Posterior cingulate gyrus (tissue), 11 donors: Measurements from ENCODE around the gene C11orf16.
A peak's percentile ranks its signal among the peaks of the same experiment; 100 is the strongest.
"Not testable (repeated sequence)": the region's sequence is repeated elsewhere in the genome, so short reads cannot be mapped to it uniquely, and the experiment has no call there.

ENCODE experiments used
- DNase-seq, 10 donors: peaks; one replicate each; pipeline versions ENCODE4 v3.0.0 to v3.0.0-alpha.2; 2020 to 2021; ENCODE audit warnings: mixed read lengths in 3 of 10
- intact Hi-C: fragments of 100-400 bp; cut with DNase I; formaldehyde crosslinking; loops from one replicate; pipeline ENCODE4 v1.15.1; 2023

The C11orf16 gene, protein sequence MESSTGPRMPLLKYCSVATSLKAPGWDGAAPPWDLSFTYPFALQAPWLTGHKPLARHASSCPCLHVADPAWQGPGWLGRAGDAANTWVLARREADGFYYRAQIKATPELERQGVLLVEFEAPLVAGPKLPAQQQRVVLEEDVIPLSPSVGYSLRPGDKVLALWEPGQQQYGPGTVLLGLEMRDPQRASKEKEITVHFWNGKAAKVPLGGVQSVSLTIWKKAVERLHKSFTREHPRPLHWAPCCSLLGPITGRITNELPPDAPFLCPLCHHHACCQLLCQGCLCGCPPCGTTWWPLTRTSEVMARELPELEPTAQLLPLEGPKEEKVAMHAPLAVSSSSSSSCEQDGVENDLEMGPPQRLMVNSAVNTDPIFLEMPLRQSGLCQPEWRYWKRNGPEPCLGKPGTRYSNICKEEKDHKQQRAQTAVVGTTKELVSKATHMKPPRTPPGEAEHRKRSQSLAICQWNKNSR

DNA sequence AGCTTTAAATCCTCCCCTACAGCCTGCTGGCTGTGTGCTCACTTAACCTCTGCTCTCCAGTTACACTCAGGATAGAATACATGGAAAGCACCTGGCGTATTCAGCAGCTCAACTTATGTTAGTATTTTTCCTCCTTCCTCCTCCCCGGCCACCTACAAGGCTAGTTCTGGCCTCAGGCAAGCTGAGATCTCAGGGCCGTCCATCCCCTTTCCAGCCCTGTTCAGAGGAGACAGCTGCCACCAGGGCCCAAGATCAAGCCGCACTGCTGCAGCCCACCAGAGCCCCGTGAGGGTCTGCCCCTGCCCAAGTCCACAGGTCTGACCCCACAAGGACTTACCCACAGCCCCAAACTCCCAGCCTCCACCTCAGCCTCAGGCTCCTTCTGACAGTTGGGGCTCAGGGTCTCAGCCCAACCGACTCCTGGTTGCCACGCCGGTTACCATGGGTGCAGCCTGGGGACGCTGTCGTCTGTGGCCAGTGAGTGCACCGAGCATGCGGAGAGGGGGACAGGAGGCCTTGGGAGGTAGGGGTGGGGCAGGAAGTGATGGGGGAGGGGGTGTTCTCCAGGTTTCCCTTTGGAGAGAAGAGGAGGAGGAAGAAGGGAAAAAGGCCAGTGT, at the start of gene C11orf16:
Gene C11orf16, minus strand, starts transcription at position 384 of the 617 bp plus-strand sequence. CDS start 639 bp downstream, outside the sequence.
- DNase-seq, result no peak
- intact Hi-C loops, result no loop called here

DNA sequence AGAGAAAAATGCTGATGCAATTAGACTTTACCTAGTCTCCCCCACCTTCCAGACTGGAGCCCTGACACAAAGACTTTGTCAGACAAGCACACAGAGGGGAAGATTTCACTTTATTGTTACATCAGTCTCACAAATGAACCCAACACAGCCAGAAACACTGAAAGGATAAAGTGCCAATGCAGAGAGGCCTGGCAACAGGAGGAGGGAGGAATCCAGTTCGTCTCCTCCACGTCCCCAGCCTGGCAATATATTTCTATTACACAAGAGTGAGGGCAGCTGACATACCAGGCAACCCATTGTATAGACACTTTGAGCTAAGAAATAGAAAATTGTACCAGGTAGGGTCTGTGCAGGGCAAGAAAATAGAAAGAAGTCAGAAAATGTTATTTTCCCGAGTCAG, 47.7 kb upstream of the C11orf16 start:
- DNase-seq, result no peak
- intact Hi-C loops, result no loop called here

DNA sequence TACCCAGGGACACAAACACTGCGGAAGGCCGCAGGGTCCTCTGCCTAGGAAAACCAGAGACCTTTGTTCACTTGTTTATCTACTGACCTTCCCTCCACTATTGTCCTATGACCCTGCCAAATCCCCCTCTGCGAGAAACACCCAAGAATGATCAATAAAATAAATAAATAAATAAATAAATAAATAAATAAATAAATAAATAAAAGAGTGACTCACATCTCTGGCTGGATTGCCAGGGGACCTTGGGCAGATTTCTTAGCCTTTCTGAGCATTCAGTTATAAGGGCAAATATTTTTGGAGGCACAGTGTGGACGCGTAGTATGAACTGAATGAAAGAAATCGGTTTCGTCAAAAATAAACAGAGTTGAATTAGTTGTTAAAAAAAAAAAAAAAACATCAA, 46.6 kb upstream of the C11orf16 start:
- DNase-seq, intact Hi-C loops: not testable (repeated sequence)

DNA sequence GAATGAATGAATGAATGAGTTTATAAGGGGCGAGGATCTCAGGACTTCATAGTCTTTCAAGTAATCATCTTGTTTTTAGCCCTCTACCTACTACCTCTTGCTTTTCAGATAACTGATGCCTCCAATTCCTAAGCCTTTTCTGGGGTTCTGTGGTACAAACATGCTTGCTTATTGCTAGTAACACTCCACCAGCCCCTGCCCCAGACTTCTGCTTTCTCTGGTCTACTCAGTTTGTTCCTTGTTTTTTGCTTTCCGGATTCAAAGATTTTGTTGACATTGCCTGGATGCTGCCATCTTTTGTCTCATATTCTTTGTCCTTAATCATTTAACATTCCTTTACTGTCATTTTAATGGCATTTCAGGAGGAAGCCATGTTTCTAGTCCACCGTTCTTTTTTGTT, 40.4 kb upstream of the C11orf16 start:
- intact Hi-C loops, result no loop called here
- DNase-seq, result no peak

DNA sequence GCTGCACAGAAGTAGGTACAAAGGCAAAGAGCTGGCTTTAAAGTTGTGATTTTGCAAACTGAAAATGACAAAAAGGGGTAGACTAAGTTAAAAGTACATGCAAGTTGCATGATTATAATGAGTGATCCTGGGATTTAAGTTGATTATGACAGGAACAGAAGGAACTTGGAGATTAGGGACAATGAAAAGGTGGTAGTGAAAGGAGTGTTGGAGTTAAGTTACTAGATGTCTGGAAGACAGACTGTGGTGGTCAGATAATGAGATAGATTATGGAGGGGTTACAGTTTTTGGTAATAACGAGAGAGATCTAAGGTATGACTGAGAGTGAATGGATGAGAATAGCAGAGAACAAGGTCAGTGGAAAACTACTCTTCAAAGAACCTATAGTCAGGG, 39.2 kb upstream of the C11orf16 start:
- intact Hi-C loops, result no loop called here
- DNase-seq, result no peak

DNA sequence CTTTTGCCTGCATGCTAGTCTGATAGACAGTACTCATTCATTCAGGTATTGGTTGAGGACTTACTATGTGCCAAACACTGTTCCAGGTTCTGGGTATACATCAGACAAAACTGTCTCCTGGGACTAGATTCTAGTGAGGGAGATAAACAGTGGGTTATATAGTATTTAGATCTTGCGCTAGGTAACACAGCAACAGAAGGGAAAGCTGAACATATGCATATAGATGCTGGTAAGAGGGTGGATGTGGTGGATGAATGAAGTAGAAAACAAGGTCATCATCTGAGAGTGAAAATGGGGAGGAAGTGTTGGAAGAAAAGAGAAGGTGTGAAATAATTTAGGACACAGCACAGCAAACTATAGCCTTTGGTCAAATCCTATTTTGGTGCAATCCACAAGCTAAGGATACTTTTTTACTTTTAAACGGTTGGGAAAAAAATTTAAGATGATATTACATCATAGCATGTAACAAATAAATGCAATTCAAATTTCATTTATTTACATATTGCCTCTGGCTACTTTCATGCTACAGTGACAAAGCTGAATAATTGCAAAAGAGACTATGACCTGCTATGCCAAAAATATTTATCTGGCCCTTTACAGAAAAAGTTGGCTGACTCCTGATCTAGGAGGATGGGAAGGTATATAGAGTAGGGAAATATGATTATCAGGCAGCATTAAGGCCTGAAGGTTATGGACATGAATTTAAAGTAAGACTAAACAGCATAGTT, 38.6 kb upstream of the C11orf16 start:
- no peak for DNase-seq
- intact Hi-C loops, result no loop called here

DNA sequence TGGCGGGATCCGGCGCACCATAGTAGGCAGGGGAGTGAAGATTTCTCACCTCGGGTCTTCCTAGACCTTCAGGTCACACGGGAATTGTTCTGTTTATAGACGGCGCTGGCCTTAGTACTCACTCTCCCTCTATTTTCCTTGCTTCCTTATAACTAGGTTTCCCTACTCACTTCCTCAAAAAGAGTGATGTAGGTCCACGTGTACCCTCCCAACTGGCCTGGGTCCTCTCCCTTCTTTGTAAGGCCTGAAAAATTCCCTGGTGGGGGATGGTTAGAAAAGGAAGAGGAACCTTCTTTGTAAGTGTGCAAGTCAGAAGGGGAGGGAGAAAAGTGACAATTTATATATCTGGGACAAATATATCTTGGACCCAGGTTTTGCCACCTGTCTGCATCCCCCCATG, 34.4 kb upstream of the C11orf16 start:
- intact Hi-C loops, result loop anchor here (10.0 kb wide), 1 partner anchor 282 kb away; the partner anchor contains the start of genes RPL27A and TRIM66
- no peak for DNase-seq

DNA sequence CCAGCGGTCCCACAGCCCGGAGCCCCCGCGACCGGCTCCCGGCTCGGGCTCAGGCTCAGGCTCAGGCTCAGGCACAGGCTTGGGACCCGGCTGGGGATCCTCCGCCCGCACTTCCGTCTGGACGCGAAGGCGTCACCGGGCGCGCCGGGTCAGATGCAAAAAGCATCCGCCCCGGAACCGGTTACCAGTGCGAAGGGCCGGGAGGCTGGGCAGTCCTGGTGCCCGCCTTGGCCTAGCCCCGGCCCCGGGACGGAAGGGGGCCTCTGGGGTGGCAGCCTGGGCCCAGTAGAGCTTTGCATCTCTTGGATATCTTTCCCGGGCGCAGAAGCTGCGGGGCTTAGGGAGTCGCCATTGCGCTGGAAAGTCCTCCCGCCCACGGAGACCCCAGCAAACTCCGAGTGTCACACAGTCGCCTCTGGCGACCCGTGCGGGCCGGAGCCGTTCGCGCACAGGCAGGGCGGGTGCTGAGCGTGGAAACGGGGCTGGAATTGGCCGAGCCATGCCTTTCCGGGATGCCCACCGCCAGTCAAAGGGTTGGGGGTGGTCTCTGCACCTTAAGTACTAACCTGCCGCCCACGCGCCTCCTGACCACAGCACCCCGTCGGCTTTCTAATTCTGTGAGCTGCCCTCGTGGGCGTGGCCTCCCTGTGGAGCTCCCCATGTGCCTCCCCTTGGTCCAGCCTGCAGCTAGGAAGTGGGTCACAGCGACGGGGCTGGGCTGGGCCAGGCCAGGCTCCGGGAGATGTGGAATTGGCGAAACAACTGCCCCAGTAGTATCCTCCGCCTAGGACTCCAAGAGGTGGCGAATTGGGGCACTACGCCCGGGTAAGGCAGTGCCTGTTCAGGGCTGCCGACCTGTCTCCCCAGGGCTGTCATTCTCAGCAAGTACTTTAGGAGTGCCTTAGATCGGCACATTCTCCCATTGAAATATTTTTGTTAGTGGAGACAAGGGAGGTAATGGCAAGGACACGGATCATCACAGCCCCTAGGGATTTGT, 31.9 kb upstream of the C11orf16 start, which contains the start of gene TMEM9B:
Gene TMEM9B, minus strand, starts transcription at position 119 of the 997 bp plus-strand sequence. CDS start 129 bp downstream, outside the sequence.
- DNase-seq, result peak; percentile 83 to 98 (median 92)
- intact Hi-C loops, result loop anchor here (5.0 to 10.0 kb wide), 2 partner anchors 52 to 280 kb away; partner anchors contain the start of genes AKIP1, RPL27A and TRIM66

DNA sequence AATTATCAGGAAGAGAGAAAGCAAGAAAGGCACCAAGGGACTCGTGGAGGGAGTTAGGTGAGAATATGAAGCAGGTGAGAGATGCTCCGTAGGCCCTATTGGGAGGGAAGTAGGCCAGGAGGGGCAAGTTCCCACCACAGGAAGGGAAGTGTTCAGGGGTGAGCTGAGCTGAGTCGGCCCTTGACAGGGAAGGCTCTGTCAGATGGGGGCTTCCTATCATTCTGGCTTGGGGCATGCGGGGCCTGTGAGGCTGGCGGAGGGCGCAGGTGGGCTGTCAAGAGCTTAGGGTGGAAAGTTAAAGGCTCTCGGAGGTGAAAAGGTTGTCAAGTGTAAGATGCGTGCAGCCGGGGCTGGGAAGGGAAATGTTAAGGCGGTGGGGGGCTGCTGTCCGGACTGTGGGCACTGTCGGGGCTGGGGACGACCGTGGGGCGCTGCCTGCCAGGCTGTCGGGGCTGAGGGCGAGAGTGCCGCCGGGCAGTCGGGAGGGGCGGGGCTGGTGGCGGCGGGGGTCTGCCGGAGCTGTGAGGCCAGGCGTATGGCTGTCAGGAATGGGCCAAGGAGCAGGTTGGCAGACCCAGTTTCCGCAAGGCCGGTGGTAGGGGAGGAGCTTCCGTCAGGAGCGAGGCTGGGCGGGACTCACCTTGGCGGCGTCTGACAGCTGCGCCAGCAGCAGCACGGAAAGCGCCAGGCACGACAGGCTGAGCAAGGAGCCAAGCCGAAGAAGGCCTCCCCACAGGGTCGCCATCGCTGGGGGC, 31.0 kb upstream of the C11orf16 start:
- intact Hi-C loops, result loop anchor here (5.0 to 10.0 kb wide), 2 partner anchors 51 to 279 kb away; partner anchors contain the start of genes AKIP1, RPL27A and TRIM66
- DNase-seq, result peak in 8 of 10 donors; percentile 69 to 97 (median 77)

DNA sequence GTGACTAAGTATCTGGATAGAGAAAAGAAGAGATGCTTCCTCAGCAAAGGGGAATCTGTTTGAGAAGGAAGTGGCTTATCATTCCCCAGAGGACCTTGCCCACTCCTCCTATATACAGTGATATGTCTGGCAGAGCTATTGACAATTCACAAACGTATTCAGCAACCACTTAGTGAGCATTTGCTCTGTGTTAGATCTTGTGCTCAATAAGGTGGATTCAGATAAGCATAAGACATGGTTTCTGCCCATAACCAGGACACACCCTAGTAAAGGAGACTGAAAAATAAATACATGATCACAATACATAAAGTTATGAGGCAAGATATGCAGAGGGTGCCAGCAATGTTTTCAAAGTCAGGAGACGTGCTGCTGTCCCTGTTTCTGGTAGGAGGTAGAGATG, 30.1 kb upstream of the C11orf16 start:
- intact Hi-C loops, result loop anchor here (5.0 to 10.0 kb wide), 2 partner anchors 51 to 278 kb away; partner anchors contain the start of genes AKIP1, RPL27A and TRIM66

DNA sequence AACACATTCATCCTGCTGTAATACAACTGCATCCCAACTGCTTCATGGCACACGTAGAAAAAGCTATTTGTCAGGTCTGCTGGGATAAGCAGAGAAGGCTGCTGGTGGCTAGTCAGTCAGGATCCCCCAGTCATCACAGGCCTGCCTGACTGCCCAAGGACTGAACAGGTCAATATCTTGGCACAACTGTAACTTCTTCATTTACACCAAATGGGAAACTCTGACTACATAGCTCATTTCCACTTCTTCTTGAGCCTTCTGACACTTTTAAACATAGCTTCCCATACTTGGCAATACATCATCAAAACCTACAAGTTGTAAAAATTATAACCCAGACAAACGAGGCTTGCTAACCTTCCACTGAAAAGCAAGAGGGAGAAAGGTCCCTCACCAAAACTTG, 28.7 kb upstream of the C11orf16 start:
- intact Hi-C loops, result loop anchor here (5.0 to 10.0 kb wide), 2 partner anchors 49 to 277 kb away; partner anchors contain the start of genes AKIP1, RPL27A and TRIM66
- DNase-seq, result no peak

More for the DNA sequence above, 30.1 kb upstream of the C11orf16 start:
- DNase-seq, result no peak

DNA sequence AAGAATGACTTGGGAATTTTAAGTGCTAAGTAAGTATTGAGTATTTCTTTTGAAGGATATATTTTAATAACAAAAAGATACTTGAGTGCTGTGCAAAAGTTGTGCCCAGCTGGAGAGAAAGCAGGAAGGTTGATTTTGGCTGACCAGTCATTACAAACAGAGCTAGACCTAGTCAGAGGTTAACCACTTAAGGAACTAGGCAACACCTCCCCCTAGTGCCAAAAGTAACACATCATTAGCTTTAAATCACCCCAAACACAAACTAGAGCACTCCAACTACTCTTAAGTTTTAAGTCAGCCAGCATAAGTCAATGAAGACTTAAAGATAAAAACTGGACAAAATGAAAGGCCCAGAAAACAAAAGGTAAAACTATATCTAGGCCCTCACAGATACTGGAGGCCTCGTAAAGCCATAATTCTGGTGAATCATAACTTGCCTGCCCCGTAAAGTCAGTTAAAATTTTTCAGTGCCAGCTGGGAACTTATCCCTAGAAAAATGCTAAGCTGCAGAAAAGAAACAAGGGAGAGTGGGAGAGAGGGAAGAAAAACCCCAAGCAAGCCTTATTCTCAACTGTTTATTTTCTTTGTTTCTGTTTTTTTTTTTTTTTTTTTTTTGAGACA, 26.9 kb upstream of the C11orf16 start:
- intact Hi-C loops, result loop anchor here (5.0 to 10.0 kb wide), 2 partner anchors 47 to 275 kb away; partner anchors contain the start of genes AKIP1, RPL27A and TRIM66

DNA sequence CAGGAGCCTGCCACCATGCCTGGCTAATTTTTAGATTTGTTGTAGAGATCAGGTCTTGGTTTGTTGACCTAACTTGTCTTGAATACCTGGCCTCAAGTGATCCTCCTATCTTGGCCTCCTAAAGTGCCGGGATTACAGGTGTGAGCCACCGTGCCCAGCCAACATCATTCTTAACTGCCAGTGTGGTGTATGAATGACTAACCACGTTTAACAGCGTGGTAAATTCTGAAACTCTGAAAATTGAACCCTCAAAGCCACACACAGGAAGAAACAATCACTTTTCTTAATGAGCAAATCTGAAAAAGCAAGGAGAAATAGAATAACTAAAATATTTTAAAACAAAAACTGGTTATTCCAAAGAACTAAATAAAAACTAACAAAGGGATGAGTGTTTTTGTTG, 24.1 kb upstream of the C11orf16 start:
- DNase-seq, result no peak
- intact Hi-C loops, result no loop called here

More for the DNA sequence above, 26.9 kb upstream of the C11orf16 start:
- no peak for DNase-seq

DNA sequence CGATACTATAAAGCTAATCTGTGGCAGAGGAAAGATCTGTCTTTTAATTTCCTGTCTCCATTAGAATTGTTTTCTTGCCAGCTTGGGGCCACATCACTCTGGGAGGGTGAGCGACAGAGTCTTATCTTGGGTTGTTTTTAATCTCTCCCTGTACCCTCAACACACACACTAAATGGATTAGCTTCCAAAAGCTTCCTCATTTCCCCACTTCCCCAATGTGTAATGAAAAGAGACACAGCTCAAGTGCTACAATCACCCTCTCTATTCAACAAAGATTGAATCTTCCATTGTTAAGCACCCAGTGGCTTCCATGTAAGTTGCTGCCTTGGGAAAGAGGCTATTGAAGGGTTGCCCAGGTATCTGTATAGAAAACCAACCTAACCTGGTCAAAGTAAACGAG, 16.1 kb upstream of the C11orf16 start:
- DNase-seq, result no peak
- intact Hi-C loops, result no loop called here

DNA sequence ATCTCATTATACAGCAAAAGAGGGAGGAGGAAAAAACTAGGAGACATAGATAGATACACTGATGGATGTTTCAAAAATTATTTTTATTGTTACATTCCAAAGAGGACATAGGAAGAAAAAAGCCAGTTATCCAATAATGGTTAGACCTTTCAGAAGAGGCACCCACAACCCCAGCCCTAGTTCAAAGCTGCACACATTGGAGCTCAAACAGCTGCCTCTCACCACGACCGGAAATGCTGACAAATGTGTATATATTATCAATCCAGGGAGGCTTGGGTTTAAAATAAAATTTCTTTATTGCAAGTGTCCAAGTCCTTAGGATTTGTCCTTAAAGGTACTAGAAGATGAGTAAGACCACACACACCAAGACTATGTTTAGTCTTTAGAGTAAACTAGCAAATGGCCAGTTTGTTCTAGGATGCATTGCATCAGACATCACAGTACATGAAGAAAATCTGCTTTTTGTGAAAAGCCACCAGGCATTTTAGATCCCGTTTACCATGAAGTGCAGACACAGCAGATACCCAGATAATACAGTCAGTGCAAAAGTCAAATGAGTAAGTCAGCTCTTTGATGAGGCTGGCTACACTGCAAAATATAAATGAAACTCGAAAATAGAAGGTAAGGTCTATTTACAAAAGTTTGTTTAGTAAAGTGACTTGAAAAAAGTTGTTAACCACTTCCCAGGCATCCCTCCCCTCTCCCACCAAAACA, 14.6 kb upstream of the C11orf16 start:
- DNase-seq, result no peak
- intact Hi-C loops, result no loop called here

DNA sequence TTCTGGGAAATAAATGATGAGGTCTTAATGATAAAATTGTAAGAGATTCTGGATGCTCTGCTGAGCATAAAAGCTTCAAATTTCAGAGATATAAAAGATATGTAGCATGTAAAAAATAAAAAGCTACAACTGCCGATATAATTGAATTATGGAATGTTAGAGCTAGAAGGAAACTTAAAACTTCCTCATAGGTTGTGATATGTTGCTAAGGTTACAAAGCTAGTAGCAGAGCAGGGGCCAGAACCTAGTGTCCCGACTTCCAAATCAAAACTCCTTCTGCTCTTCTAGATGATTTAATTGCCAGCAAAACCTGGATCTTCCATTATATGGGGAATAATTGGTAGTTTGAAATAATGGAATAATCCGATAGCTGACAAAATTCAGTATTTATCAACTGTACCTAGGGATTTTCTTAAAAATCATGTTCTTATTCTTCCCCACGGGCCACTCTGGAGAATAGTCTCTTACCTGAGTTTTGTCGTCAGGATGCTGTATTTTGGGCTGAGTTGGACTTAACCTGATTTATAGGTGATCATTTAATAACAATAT, 9.8 kb upstream of the C11orf16 start, which contains the start of gene ASCL3:
Gene ASCL3, minus strand, starts transcription at position 499 of the 549 bp plus-strand sequence. CDS start 4,855 bp downstream, outside the sequence.
- DNase-seq, result no peak
- intact Hi-C loops, result no loop called here
